Measurements from ENCODE around the gene CELSR1. TPM values are rescaled to one million over a fixed set of nuclear protein-coding genes. Genes with fewer than 3 reads are reported as not detected.

The CELSR1 gene
- total RNA-seq, 2 experiments from 2014 or later = 1.0 to 1.1 TPM

- Mint-ChIP-seq H3K27me3 (peaks cover 3% of the 10 kb centered on the region), H3K4me1 (ENCODE audit: low read depth) (peaks cover 8% of the 10 kb centered on the region), H3K27ac (no peak overlapping the region), H3K9me3 (no peaks in the 10 kb centered on the region), H3K36me3 (ENCODE audit: low read depth) (peaks cover 4% of the 10 kb centered on the region), H3K4me3 (no peak overlapping the region)
- no peak overlapping the region for H3K27ac ChIP-seq (ENCODE audit: low read depth in 1 of 2, low read length in 2 of 2)
- peaks cover 0 to 6% of the 10 kb centered on the region in 2 experiments for H3K27me3 ChIP-seq (ENCODE audit: control insufficient read depth in 1 of 2, insufficient read depth in 2 of 2, low read length in 2 of 2)
- peaks cover 14% of the 10 kb centered on the region for H3K4me1 ChIP-seq (ENCODE audit: insufficient read depth, low read length)
- ChIA-PET POLR2A (no interaction called here), CTCF (no interaction called here)
- intact Hi-C loops (cut with DNase I, micrococcal nuclease) = no loop called here
- ATAC-seq (ENCODE audit: poor library complexity) (no peak), DNase-seq (no peak)
- peaks cover 6 to 27% of the 10 kb centered on the region in 2 experiments for H3K9me3 ChIP-seq (ENCODE audit: control insufficient read depth in 1 of 2, insufficient read depth in 1 of 2, low read length in 2 of 2)
- no peaks in the 10 kb centered on the region for H3K36me3 ChIP-seq (ENCODE audit: insufficient read depth, low read length)
- no peak for TF ChIP-seq CTCF (IDR thresholded peaks at IDR 0.05)
- H3K4me3 ChIP-seq (ENCODE audit: low read length) = no peak overlapping the region
These were observed 173.7 kb downstream of the CELSR1 start for GRCh38 chr22:46363611-46364321.

GRCh38 chr22:46362934-46363515, 174.4 kb downstream of the CELSR1 start:
- peaks cover 9% of the 10 kb centered on the region for H3K36me3 Mint-ChIP-seq (ENCODE audit: low read depth)
- no peak overlapping the region for H3K27ac Mint-ChIP-seq
- ChIA-PET POLR2A (no interaction called here), CTCF (no interaction called here)
- H3K4me3 ChIP-seq (ENCODE audit: low read length) = no peak overlapping the region
- no peak for TF ChIP-seq CTCF (IDR thresholded peaks at IDR 0.05)
- DNase-seq (no peak), ATAC-seq (ENCODE audit: poor library complexity) (no peak)
- peaks cover 0 to 6% of the 10 kb centered on the region in 2 experiments for H3K27me3 ChIP-seq (ENCODE audit: control insufficient read depth in 1 of 2, insufficient read depth in 2 of 2, low read length in 2 of 2)
- no peak overlapping the region for H3K4me3 Mint-ChIP-seq
- intact Hi-C loops (cut with DNase I, micrococcal nuclease) = no loop called here
- no peaks in the 10 kb centered on the region for H3K36me3 ChIP-seq (ENCODE audit: insufficient read depth, low read length)
- H3K9me3 Mint-ChIP-seq = no peaks in the 10 kb centered on the region
- peaks cover 11% of the 10 kb centered on the region for H3K4me1 ChIP-seq (ENCODE audit: insufficient read depth, low read length)
- H3K9me3 ChIP-seq (ENCODE audit: control insufficient read depth in 1 of 2, insufficient read depth in 1 of 2, low read length in 2 of 2) = peaks cover 6 to 28% of the 10 kb centered on the region in 2 experiments
- H3K27ac ChIP-seq (ENCODE audit: low read depth in 1 of 2, low read length in 2 of 2) = no peak overlapping the region
- peaks cover 3% of the 10 kb centered on the region for H3K27me3 Mint-ChIP-seq
- peaks cover 8% of the 10 kb centered on the region for H3K4me1 Mint-ChIP-seq (ENCODE audit: low read depth)

GRCh38 chr22:46362203-46362933, 175.1 kb downstream of the CELSR1 start:
- H3K27me3 Mint-ChIP-seq = no peaks in the 10 kb centered on the region
- no peak overlapping the region for H3K27ac Mint-ChIP-seq
- ATAC-seq (ENCODE audit: poor library complexity) = no peak

More at GRCh38 chr22:46362203-46362933, 175.1 kb downstream of the CELSR1 start:
- no peaks in the 10 kb centered on the region for H3K36me3 ChIP-seq (ENCODE audit: insufficient read depth, low read length)
- intact Hi-C loops (cut with DNase I, micrococcal nuclease) = no loop called here
- peaks cover 4% of the 10 kb centered on the region for H3K4me1 Mint-ChIP-seq (ENCODE audit: low read depth)
- no peak overlapping the region for H3K4me3 Mint-ChIP-seq
- H3K36me3 Mint-ChIP-seq (ENCODE audit: low read depth) = peaks cover 9% of the 10 kb centered on the region
- peaks cover 0 to 4% of the 10 kb centered on the region in 2 experiments for H3K27me3 ChIP-seq (ENCODE audit: control insufficient read depth in 1 of 2, insufficient read depth in 2 of 2, low read length in 2 of 2)
- DNase-seq = no peak
- H3K9me3 Mint-ChIP-seq = no peaks in the 10 kb centered on the region
- no peak overlapping the region for H3K4me3 ChIP-seq (ENCODE audit: low read length)
- no peak overlapping the region for H3K27ac ChIP-seq (ENCODE audit: low read depth in 1 of 2, low read length in 2 of 2)
- CTCF ChIA-PET = no interaction called here
- H3K9me3 ChIP-seq (ENCODE audit: control insufficient read depth in 1 of 2, insufficient read depth in 1 of 2, low read length in 2 of 2) = peaks cover 6 to 28% of the 10 kb centered on the region in 2 experiments
- TF ChIP-seq CTCF (IDR thresholded peaks at IDR 0.05) = no peak
- H3K4me1 ChIP-seq (ENCODE audit: insufficient read depth, low read length) = peaks cover 5% of the 10 kb centered on the region
- POLR2A ChIA-PET = no interaction called here

All from CD4-positive, alpha-beta T cell (primary cell).